ENCODE data around the gene RANBP10. TPM values are rescaled to one million over a fixed set of nuclear protein-coding genes. Genes with fewer than 3 reads are reported as not detected.

The RANBP10 gene
- total and polyA plus RNA-seq, 3 donors from 2014 or later: 23.0 to 25.2 (median 23.5) TPM

GRCh38 chr16:67676939-67677338, 129.4 kb downstream of the RANBP10 start:
- intact Hi-C loops (cut with DNase I; ENCODE audit: low total_unique reads): no loop called here
- Histone ChIP-seq H3K9me3 (no peaks in the 10 kb centered on the region), H3K27ac (no peak overlapping the region), H3K36me3 (ENCODE audit: low read depth, missing control alignments) (no peaks in the 10 kb centered on the region), H3K27me3 (no peaks in the 10 kb centered on the region), H3K4me3 (no peak overlapping the region), H3K4me1 (peaks cover 12% of the 10 kb centered on the region)
- no peak for DNase-seq
- TF ChIP-seq POLR2A (IDR thresholded peaks at IDR 0.05): no peak
- TF ChIP-seq CTCF (IDR thresholded peaks at IDR 0.05): no peak
- 60 to 71% methylated on average over 8 of the region's 8 CpGs for WGBS, 2 donors

- Histone ChIP-seq H3K27ac (no peak overlapping the region), H3K36me3 (ENCODE audit: low read depth, missing control alignments) (no peaks in the 10 kb centered on the region), H3K4me3 (no peak overlapping the region), H3K27me3 (no peaks in the 10 kb centered on the region), H3K4me1 (peaks cover 12% of the 10 kb centered on the region), H3K9me3 (no peaks in the 10 kb centered on the region)
- no peak for DNase-seq
- intact Hi-C loops (cut with DNase I; ENCODE audit: low total_unique reads): no loop called here
- TF ChIP-seq CTCF (IDR thresholded peaks at IDR 0.05) (no peak), POLR2A (IDR thresholded peaks at IDR 0.05) (no peak)
- 92 to 95% methylated on average over 4 of the region's 4 CpGs for WGBS, 2 donors
These were observed 129.8 kb downstream of the RANBP10 start for GRCh38 chr16:67676516-67676915.

GRCh38 chr16:67675999-67676398, 130.4 kb downstream of the RANBP10 start:
- Histone ChIP-seq H3K9me3 (no peaks in the 10 kb centered on the region), H3K36me3 (ENCODE audit: low read depth, missing control alignments) (no peaks in the 10 kb centered on the region), H3K4me1 (peaks cover 12% of the 10 kb centered on the region), H3K27me3 (no peaks in the 10 kb centered on the region), H3K4me3 (no peak overlapping the region), H3K27ac (no peak overlapping the region)
- intact Hi-C loops (cut with DNase I; ENCODE audit: low total_unique reads): no loop called here
- TF ChIP-seq CTCF (IDR thresholded peaks at IDR 0.05): no peak
- TF ChIP-seq POLR2A (IDR thresholded peaks at IDR 0.05): no peak
- no peak for DNase-seq
- WGBS, 2 donors: 95 to 98% methylated on average over 7 of the region's 7 CpGs

GRCh38 chr16:67675579-67675935, 130.8 kb downstream of the RANBP10 start:
- intact Hi-C loops (cut with DNase I; ENCODE audit: low total_unique reads): no loop called here
- TF ChIP-seq CTCF (IDR thresholded peaks at IDR 0.05) (no peak), POLR2A (IDR thresholded peaks at IDR 0.05) (no peak)
- Histone ChIP-seq H3K4me1 (peaks cover 12% of the 10 kb centered on the region), H3K4me3 (no peak overlapping the region), H3K27ac (no peak overlapping the region), H3K9me3 (no peaks in the 10 kb centered on the region), H3K36me3 (ENCODE audit: low read depth, missing control alignments) (no peaks in the 10 kb centered on the region), H3K27me3 (no peaks in the 10 kb centered on the region)
- DNase-seq: no peak
- WGBS, 2 donors: 95 to 98% methylated on average over 13 to 17 of the region's 17 CpGs

- no peaks in the 10 kb centered on the region for H3K36me3 ChIP-seq (ENCODE audit: low read depth, missing control alignments)
- H3K27me3 ChIP-seq: no peaks in the 10 kb centered on the region
- H3K9me3 ChIP-seq: no peaks in the 10 kb centered on the region
- no peak for TF ChIP-seq CTCF (IDR thresholded peaks at IDR 0.05)
- TF ChIP-seq POLR2A (IDR thresholded peaks at IDR 0.05): no peak
- DNase-seq: no peak
- H3K27ac ChIP-seq: peak overlapping the region in 1 of 2 donors; percentile 64
- no peak overlapping the region for H3K4me3 ChIP-seq
- intact Hi-C loops (cut with DNase I; ENCODE audit: low total_unique reads): no loop called here
- 95 to 98% methylated on average over 13 to 28 of the region's 28 CpGs for WGBS, 2 donors
- peaks cover 12% of the 10 kb centered on the region for H3K4me1 ChIP-seq
These were observed 131.3 kb downstream of the RANBP10 start for GRCh38 chr16:67674851-67675578.

All from testis (tissue), 3 donors.